GM20431 (cell line): ENCODE data around the gene LRRC42.

Experiments
- in situ Hi-C: fragments of 300-500 bp; cut with MseI, MboI; formaldehyde crosslinking; loops from one replicate; pipeline ENCODE4 v1.15.0; 2020; ENCODE audit warnings: low sequenced_read_pairs; ENCODE audit not compliant: unreplicated experiment

LRRC42 gene

GRCh38 chr1:53946252-53947171 is at the start of gene LRRC42:
TSS of gene LRRC42 (plus strand) at chr1:53946350. CDS start at chr1:53952000, 5,650 bp downstream.
- in situ Hi-C loops: no loop called here

DNA sequence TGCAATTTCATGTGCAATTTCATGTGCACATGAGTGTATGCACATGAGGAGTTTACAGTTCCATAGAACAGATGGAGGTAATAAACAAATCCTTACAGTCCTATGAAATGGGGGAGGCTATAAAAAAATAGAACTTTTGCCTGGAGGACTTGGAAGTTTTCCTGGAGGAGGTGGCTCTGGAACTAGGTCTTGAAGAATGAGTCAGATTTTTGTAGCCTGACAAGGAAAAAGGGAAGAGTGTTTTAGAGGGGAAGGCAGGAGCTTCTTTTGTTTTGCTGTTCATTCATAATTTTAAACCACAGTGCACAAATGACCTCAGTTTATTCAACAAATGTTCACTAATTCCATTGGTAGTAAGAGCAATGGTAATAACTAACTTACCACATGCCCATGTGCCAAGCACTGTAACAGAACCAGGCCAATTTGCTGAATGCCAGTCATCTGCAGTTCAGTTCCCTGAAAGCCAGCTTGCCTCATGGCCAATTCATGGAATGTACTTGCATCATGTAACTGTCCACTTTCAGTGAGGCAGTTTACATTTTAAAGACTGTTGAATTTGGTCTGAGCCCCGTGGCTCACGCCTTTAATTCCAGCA is 49.4 kb upstream of the LRRC42 start:
- in situ Hi-C loops: no loop called here

DNA sequence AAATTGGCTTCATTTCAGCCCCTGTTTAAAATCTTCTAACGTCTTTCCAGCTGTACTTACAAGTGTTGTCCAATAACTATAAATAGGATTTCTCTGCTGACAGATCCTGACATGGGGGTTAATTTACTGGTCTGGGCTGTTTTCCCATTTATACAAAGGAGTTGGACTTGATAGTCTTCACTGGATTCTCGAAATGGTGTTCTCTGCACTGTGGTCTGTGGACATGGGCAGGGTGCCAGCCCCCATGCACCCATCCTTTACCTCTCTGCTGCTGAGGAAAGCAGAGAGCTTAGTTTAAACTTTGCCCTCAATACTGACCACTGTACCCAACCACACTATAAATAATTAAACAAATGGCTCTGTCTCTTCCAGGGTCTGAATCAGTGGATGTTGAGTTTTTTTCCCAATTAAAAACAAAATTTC is 46.9 kb upstream of the LRRC42 start:
- in situ Hi-C loops: no loop called here

GRCh38 chr1:53899708-53900107 is 46.4 kb upstream of the LRRC42 start:
- in situ Hi-C loops: no loop called here

DNA sequence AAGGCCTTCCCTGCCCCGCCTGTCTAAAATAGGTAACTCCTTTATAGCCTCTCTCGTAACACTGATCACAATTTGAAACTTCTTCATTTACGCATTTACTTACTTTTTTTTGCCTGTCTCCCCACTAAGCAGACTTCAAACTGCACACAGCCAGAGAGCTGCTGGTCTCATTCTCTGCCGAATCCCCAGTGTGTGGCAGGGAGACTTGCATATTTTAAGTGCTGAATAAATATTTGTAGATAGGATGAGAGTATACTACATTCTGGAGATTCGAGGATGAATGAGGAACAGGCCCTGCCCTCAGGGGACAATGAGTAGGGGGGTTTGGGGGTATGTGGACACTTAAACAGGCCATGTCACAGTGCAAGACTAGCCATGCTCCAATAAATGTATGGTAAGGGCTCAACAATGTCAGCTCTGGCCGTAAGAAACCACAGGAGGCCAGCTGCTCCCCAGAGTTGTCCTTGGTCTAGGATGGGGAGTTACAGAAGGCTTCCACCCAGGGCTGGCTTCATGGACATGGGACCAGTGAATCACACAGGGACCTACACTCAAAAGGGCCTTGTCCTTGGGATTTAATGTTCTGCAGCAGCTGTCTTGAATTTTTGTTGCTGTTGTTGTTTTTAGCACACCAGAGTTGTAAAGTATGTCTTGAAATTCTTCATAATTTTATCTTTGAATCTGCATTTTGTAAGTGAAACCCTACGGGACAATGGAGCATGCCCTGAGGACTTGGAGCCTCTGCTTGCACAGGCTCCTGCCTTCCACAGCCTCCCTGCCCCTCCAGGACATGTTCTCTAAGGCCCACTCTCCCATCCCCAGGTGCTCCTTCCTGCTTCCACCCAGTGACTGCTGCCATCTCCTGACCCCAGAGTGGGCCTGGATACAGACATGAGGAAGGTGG is 43.7 kb upstream of the LRRC42 start:
- in situ Hi-C loops: no loop called here

DNA sequence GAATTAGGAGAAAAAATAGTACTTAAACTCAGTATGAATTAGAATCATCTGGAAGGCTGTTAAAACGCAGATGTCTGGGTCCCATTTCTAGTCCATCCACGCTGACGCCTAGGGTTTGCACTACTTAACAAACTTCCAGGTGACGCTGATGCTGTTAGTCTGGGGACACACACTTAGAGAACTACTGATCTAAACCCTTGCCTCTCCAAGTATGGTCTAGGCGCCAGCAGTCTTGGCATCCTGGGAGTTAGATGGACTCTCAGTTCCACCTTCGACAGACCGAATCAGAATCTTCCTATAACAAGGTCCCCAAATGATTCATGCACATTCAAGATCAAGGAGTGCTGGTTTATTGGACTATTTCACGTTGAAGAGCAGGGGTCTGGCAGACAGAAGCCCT is 40.6 kb upstream of the LRRC42 start:
- in situ Hi-C loops: no loop called here

DNA sequence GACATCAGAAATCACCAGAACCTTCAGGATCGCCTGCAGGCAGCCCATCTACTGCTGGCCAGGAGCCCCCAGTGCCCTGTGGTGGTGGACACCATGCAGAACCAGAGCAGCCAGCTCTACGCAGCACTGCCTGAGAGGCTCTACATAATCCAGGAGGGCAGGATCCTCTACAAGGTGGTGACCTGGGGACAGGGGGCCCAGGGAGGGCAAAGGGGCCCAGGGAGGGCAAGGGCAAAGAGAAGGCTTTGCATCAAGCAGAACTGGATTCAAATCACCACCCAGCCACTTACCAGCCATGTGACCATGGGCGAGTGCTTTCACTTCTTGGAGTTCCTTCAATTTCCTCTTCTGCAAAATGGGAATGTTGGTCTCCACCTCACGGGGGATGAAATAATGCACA is 40.0 kb upstream of the LRRC42 start:
- in situ Hi-C loops: no loop called here

DNA sequence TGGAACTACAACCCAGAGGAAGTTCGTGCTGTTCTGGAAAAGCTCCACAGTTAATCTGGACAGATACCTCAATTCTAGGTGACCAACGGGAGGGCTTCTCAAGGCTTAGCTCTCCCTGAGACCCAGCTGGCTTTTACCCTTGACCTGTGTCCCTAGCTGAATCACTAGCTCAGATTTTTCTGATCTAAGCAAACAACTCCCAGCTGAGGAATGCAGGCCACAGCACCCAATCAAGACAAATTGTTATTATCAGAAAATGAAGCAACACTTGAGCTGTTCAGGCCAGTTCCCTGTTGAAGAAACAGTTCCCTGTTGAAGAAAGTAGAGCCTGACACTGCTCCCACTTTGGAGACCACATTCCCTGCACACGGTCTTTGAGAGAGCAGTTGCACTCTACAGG is 36.2 kb upstream of the LRRC42 start:
- in situ Hi-C loops: no loop called here

DNA sequence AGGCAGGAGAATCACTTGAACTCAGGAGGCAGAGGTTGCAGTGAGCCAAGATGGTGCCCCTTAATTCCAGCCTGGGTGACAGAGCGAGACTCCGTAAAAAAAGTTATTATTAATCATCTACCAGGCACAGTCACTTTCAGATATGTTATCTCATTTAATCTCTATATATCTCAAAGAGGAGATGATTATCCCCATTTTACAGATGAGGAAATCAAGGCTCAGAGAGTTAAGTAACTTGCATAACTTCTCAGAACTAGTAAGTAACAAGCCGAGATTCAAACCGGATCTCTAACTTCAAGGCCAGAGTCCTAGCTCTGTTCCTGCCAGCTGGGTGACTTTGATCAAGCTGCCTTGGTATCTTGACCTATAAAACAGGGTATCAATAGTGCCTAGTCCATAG is 34.7 kb upstream of the LRRC42 start:
- in situ Hi-C loops: no loop called here

DNA sequence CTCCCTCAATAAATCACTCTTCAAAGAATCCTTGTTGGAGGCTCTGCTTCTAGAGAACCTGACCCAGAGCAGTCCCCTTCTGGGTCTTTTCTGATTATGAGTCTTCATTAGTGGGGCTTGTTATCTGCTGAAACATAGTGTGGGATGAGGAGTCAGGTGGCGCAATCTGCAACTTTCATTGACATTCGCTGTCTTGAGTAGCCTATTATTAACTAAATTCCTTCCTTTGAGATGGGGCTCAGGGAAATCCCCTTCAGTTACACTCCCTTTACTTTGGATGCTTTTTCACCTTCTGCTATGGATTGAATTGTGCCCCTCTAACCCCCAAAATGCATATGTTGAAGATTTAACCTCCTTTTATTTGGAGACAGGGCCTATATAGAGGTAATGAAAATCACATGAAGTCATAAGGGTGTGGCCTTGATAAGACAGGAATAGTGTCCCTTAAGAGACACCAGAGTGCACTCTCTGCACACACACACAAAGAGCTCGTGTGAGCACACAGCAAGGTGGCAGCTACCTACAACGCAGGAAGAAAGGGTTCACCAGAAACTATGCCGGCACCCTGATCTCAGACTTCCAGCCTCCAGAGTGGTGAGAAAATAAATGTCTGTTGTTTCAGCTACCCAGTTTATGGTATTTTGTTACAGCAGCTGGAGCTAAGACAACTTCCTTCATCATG is 32.7 kb upstream of the LRRC42 start:
- in situ Hi-C loops: no loop called here

DNA sequence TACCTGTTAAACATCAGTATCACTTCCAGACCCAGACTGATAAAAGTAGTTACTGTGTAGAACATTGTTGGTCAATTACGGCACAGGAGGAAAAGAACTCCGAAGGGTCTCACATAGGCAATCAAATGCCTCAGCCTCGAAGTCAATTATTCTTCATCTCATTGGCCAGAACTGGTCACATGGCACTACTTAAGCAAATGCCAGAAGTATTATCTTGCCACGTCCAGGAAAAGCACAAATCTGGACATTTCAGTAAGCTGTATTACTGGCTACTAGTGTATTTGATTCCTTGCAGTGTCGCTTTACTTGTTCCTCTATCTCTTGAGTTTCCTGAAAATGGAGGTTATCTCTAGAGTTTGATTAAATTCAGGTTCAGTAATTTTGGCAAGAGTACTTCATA is 27.8 kb upstream of the LRRC42 start:
- in situ Hi-C loops: no loop called here

GRCh38 chr1:53919675-53920066 is 26.5 kb upstream of the LRRC42 start:
- in situ Hi-C loops: no loop called here

- in situ Hi-C loops: no loop called here
These were observed 18.7 kb upstream of the LRRC42 start for GRCh38 chr1:53927376-53927881.

DNA sequence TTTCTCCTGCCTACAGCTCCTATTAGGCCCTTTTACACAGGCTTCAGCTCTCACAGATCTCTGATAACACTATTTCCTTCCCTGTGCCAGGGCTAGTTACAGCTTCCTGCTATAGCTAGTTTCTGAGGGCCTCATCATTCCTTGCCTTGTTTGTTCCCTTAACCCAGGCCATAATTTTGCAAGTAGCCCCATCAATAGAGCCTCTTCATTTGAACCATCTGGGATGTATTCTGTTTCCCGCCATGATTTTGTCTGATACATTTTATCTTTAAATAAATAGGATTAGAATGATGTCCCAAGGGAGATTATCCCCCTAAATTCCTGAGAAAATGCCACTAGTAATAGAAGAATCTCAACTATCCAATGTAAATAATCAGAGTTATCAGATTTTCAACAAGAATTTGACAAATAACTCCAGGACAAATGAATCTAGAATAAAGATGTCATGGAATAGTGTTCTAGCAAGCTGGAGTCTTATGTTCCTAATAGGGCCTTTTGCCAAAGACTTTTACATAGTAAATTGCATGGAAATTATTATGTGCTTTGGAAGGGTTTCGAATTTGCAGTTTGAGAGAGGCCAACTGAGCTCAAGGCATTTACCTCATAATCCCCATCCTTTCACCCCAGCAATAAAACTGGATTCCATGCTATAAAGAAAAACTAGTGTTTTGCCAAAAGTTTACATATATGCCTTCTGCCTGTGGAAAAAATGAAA is 16.7 kb upstream of the LRRC42 start:
- in situ Hi-C loops: no loop called here

- in situ Hi-C loops: no loop called here
These were observed 15.2 kb upstream of the LRRC42 start for GRCh38 chr1:53930932-53931331.

DNA sequence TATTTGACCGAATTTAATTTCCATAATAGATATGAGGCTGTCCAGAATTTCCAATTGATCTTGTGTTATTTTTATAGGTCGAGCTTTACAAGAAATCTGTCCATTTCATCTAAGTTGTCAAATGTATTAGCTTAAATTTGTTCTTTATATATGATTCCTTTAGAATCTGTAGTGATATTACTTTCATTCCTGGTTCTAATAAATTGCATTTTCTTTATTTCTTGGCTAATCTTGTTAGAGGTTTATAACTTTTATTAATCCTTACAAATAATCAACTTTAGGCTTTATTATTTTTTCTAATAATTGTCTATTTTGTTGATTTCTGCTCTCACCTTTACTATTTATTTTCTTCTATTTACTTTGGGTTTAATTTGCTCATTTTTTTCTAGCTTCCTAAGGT is 14.6 kb upstream of the LRRC42 start:
- in situ Hi-C loops: no loop called here

- in situ Hi-C loops: no loop called here
These were observed 11.9 kb upstream of the LRRC42 start for GRCh38 chr1:53934170-53934765.

DNA sequence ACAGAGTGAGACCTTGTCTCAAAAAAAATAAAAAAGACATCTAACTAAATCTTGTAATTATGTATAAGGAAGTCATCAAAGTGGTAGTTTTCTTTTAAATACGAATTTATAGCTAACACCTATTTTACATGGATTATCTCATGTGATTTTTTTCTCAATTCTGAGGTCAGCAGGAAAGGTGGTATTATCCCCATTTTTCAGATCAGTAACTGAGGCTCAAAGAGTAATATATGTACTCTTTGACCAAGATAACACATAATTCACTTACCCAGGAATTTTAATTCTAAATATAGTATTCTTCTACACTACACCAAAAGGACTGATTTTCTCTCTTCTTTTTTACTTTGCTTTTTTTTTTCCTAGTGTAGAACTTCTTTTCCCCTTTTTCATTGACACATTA is 9.7 kb upstream of the LRRC42 start:
- in situ Hi-C loops: no loop called here
